DND-41 (cell line): ENCODE measurements around the gene PLXDC1.

Source experiments
- EZH2 ChIP-seq: IDR thresholded peaks from 3 replicates; pipeline ENCODE4 v1.6.1; 2012; ENCODE audit warnings: borderline replicate concordance, low read depth, mild to moderate bottlenecking, moderate library complexity, low read length, inconsistent platforms; ENCODE audit not compliant: severe bottlenecking
- TF ChIP-seq, protein P1 (sequence below): IDR thresholded peaks from 2 replicates; pipeline ENCODE4 v1.5.1; 2012; ENCODE audit warnings: borderline replicate concordance, low read length, moderate library complexity, mild to moderate bottlenecking; ENCODE audit not compliant: poor library complexity, severe bottlenecking; ENCODE audit errors: extremely low read depth

DNA sequence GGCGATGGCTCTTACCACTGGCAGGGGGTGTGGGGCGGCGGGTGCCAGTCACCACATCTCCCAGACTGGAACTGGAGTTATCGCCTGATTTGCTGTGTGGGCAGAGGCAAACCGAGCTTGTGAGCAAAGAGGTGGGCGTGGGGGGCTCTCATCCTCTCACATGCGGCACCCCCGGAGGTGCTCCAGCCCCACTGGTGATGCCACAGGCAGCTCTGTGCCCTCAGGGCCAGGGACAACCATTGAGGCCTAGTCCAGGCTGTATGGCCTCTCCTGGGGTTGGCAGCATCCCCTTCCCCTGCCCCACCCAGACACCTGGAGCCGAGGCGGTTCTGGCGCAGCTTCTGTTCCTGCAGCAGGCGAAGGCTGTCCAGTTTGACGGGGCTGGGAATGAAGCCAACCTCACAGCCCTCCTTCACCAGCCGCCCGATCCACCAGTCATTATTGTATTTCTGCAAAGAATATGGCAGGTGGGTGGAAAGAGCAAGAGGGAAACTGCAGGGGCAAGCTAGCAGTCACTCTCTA, 35.1 kb upstream of the PLXDC1 start:
- TF ChIP-seq, protein P1, sequence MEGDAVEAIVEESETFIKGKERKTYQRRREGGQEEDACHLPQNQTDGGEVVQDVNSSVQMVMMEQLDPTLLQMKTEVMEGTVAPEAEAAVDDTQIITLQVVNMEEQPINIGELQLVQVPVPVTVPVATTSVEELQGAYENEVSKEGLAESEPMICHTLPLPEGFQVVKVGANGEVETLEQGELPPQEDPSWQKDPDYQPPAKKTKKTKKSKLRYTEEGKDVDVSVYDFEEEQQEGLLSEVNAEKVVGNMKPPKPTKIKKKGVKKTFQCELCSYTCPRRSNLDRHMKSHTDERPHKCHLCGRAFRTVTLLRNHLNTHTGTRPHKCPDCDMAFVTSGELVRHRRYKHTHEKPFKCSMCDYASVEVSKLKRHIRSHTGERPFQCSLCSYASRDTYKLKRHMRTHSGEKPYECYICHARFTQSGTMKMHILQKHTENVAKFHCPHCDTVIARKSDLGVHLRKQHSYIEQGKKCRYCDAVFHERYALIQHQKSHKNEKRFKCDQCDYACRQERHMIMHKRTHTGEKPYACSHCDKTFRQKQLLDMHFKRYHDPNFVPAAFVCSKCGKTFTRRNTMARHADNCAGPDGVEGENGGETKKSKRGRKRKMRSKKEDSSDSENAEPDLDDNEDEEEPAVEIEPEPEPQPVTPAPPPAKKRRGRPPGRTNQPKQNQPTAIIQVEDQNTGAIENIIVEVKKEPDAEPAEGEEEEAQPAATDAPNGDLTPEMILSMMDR = no peak
- TF ChIP-seq EZH2 = no peak
